ENCODE results near the gene CRAT.

The CRAT gene

DNA sequence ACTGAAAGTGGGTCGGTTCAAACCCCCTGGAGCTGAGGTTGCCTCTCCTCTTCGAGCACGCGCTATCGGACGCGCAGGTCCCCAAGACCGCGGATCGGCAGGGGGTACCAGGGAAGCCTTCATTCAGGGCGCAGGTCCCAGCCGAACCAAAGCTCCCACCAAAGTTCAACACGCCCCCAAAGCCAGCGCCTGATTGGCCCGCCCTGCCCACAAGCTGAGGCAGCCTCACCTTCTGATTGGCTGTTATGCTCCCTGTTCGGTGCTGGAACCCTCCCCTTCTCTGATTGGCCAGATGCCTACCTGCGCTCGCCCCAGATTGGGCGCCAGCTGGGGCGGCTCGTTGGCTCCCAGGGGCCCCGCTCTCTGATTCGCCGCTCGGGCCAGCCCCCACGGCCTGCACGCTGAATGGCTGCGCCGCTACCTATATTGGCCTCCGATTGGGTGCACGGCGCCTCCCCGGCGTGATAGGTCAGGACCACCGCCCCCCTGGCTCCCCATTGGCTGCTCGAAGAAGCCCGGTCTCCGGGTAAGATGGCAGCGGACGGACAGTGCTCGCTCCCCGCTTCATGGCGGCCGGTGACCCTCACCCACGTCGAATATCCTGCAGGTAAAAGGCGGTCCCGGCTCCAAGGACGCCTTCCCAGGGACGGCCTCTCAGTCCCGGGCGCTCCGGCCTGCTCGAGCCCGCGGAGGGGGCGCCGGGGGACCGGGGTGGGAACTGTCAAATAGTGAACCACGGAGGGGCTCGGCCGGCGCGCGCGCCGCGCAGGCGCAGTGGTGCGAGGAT, 29.8 kb downstream of the CRAT start, which contains the start of gene DOLPP1:
Gene DOLPP1, plus strand, starts transcription at position 511 of the 787 bp plus-strand sequence. Its CDS starts 21 bp downstream, at position 532.
- DNase-seq, result peak; percentile 99

DNA sequence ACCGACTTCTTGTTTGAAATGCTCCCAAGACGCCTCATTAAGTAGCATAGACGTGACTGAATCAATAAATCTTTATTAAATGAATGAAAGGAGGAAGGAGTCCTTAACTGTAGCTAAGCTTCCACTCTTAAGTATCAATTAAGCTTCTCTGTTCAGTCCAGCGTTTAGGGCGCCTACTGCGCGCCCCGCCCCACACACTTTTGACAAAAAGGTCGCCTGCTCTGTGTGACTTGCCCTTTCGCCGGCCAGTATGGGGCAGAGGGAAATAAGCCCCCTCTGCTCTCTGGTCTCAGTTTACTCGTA, 30.3 kb downstream of the CRAT start:
- no peak for DNase-seq

DNA sequence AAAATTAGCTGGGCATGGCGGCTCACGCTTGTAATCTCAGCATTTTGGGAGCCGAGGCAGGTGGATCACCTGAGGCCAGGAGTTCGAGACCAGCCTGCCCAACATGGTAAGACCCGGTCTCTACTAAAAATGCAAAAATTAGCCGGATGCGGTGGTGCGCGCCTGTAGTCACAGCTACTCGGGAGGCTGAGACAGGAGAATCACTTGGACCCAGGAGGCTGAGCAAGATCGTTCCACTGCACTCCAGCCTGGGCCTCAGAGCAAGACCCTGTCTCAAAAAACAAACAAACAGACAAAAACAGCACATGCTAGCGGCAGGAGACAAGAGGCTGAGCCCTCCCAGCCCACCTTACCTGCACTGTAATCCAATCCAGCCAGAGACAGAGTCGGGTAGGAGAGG, 30.8 kb downstream of the CRAT start:
- DNase-seq, result no peak

DNA sequence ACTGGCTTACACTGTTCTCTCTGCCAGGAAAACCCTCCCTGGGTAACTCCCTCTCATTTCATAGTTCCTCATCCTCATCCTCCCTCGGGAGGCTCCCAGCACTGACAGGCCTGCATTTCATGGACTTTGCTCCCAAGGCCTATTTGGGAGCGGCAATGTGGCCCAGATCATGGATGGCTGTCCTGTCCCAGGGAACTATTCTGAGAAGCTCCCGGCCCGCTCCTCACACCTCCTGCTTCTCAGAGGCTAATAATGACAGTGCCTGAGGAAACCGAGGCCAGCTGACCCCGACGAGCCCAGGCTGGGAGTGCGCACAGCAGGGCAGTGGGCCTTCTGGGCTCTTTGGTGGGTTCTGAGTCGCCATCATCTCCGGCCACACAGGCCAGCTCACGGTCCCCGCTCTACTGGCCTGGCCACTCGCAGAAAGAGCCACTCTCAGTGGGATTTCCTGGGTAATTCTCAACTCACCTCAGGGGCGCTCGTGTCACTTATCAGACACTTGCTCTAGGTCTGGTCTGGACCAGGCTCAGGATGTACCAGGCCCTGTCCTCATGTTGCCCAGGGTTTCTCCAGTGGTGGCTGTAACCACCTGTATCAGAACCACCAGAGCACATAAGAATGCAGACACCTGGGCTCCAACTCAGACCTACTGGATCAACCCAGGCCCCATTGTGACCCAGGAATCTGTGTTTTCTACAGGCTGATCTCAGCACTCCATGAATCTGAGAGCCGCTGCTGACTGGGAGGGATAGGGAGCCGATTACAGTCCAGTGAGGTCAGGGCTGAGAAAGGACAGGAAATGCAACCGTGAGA, 31.7 kb downstream of the CRAT start:
- DNase-seq, result no peak

DNA sequence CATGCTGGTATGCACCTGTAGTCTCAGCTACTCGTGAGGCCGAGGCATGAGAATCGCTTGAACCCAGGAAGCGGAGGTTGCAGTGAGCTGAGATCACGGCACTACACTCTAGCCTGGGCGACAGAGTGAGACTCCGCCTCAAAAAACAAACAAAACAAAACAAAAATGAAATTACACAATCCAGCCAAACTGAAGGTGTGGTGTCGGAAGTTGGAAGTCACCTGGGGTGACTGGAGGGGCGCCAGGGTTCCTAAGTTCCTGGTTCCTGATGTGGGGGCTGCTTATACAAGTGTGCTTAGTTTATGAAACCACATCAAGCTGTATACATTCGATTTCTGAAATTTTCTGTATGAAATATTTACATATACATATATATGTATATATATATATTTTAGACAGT, 33.4 kb downstream of the CRAT start:
- no peak for DNase-seq

DNA sequence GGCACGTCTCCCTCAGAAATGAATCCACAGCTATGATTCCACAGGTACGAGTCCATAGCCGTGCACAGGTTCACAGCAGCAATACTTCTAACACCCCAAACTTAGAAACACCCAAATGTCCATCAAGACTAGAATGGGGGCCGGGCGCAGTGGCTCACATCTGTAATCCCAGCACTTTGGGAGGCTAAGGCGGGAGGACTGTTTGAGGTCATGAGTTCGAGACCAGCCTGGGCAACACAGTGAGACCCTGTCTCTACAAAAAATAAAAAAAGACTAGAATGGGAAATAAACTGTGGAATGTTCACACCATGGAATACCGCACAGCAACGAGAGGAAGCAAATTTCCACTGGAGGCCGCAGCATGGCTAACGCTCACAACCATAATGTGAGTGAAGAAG, 34.0 kb downstream of the CRAT start:
- DNase-seq, result no peak

DNA sequence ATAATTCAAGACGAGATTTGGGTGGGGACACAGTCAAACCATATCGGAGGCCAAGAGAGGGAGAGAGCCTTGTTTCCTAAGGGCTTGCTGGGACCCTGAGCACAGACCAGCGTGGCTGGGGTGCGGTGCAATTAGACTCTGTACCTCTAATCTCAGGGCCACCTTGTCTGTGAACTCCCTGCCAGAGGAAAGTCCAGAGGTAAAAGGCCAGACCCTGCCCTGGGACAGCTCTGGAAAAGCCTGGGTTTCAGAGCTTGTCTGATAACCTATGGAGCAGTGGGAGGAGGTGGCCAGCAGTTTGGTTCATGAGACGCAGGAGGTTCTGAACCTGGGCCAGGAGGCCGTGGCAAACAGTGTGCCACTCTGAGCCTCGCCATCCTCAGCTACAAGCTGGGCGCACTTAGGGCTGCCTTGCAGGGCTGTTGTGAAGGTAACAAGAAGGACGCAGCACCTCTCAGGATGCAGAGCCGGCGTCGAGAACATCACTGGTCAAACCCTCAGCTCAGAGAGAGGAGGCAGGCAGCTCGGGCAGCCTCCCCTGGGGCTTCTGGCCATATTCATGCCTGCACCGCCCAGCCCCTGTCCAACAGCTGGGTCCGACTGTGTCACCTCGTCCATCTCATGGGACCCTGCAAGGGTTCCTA, 34.5 kb downstream of the CRAT start:
- DNase-seq, result no peak

DNA sequence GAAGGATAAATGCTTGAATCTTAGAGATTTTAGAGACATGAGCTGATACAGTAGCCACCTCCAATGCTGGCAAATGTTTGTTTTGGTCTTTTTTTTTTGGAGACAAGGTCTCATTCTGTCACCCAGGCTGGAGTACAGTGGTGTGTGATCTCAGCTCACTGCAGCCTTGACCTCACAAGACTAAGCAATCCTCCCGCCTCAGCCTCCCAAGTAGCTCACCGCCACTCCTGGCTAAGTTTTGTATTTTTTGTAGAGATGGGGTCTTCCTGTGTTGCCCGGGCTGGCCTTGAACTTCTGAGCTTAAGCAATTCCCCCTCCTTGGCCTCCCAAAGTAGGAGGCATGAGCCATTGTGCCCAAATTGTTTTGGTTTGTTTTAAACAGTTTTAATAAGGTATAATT, 36.5 kb downstream of the CRAT start:
- DNase-seq, result no peak

DNA sequence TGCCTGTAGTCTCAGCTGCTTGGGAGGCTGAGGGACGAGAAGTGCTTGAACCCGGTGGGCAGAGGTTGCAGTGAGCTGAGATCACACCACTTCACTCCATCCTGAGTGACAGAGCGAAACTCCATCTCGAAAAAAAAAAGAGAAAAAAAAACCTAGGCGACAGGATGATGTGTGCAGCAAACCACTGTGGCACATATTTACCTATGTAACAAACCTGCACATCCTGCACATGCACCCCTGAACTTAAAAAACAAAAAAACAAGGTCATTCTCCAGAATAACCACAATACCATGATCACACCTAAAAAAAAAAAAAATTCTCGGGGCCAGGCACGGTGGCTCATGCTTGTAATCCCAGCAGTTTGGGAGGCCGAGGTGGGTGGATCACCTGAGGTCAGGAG, 37.2 kb downstream of the CRAT start:
- DNase-seq, result no peak

DNA sequence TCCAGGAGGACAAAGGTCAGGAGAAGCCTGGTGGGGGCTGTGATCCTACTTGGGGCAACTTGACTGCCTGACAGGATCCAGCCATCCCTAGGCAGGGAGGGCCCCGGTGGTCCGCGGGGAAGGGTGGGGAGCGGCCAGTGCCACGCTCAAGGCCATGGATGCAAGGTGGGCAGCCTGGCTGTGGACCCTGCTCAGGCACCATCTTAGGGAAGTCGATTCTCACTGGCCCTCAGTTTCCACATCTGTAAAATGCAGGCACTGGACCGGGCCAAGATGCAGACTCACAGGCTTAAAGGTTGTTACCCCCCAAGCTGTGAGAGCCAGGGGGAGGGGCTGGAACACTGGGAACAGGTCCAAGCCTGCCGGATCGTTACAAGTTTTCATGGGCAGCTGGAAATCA, 38.4 kb downstream of the CRAT start:
- DNase-seq, result no peak

DNA sequence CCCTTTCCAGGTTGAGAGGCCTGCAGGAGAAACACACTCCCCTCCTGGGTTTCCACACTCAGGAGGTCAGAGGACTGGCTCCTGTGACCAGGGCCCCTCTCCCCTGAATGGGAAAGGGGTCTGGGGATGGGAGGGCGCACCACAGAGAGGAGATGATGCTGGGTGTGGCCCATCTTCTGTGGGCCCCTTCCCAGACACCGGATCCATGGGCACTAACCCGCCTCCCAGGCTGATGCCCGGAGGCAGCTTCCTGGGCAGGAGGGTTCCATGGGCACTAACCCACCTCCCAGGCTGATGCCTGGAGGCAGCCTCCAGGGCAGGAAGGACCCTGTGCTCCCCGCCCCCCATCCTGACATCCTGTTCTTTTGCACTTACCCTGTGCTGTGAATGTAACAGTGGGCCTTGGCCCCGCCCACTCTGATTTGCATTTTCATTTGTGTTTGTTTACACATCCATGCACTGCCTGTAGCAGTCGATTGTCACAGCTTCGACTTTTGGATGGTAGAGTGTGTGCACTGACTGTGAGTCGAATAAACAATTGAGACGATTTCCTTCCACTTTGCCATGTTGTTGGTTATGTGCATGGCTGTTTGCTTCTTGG, 39.0 kb downstream of the CRAT start:
- DNase-seq, result no peak

DNA sequence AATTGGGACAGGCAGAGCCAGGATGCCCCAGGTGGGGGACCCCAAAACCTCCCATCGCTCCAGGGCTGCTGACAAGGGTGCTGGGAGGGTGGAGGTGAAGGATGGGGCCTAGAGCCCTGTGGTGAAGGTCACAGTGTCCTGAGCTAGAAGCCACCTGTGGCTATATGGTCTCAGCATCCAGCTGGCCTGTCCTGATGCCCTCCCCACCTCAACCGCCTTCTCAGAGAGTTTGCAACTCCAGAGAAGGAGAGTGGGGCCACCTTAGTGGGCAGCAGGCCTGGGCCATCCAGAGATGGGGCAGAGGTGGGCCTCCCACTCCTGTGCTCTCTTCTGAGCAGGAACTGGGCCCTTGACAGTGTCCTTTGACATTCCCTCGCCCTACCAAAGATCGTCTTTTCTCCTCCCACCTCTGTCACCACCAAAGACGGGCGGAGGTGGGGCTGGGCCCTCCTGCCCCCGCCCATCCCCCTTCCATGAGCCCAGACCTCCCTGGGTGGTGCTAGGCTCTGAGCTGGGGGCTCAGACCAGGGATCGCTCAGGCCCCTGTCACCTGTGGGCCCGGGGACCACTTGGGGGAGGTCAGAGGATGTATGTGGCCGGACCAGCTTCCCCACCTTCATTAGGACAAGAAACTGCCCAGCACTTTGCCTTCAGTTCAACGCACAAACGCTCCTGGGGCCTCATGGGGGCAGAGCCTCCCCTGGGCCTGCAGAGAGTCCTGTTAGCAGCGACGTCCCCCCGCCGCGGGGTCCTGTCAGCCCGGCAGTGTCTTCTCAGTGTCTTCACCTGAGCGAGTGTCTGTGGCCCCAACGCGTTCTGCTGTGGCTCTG, 39.7 kb downstream of the CRAT start:
- no peak for DNase-seq

DNA sequence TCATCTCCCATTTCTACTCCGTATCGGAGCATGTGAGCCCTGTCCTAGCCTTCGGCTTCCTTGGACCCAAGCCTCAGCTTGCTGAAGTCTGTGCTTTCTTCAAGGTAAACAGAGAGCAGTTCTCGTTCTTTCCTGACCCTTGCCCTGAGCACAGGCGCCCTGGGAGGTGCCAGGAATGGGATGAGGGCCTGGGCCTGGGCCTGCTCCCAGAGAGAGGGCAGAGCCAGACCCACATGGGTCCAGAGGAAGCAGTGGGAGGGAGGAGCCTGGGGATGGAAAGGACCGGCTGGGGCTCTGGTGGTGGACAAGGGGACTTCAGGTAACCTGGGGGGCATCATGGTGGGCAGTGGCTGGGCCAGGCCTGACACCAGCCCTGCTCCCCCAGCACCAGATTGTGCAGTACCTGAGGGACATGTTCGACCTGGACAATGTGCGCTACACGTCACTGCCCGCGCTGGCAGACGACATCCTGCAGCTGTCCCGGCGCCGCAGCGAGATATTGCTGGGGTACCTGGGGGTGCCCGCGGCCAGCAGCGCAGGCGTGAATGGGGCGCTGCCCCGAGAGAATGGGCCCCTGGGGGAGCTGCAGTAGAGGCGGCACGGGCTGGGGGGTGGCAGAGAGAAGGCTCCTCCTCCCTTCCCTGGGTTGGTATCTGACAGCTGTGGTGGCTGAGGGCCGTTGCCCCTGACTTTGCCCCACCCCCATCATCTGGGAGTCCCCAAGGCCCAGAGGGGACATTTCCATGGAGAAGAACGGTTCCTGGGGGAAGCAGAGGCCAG, 40.5 kb downstream of the CRAT start:
- DNase-seq, result no peak

DNA sequence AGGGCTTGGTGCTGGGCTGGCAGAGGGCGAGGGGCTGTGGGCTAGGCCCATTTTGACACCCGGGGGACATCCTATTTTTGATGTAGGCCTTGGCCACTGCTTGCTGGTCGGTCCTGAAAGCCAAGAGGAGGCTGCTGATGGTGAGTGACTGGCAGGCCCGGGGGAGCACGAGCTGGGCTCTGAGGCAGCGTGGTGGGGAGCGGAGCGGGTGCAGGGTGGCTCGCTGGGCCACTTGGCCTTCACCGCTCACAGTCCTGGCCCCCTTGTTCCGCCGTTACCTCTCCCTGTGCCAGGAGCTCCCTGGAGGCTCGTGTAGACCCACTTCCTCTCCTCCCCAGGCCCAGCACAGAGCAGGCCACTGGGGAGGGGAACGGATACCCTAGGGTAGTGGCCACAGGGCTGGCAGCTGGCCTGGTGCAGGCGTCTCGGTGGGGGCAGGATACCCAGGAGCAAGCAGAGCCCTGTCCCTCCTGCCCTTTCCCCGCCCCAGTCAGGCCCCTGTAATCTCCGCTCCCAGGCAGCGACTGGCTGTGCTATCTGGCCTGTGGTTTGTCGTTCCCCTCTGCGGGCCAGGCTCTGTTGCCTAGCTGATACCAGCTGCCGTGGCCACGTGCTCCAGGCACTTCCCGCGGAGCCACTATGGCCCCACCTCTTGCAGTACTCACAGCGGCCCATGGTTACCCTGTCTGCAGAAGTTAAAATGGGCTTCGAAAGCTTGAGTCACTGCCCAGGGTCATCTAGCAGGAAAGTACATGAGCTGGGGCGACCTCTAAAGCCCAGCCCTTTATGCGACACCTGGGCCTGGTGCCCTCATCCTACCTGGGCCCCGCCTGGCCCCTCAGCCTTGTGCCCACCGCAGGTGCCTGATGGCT, 41.4 kb downstream of the CRAT start:
- DNase-seq, result peak; percentile 58

DNA sequence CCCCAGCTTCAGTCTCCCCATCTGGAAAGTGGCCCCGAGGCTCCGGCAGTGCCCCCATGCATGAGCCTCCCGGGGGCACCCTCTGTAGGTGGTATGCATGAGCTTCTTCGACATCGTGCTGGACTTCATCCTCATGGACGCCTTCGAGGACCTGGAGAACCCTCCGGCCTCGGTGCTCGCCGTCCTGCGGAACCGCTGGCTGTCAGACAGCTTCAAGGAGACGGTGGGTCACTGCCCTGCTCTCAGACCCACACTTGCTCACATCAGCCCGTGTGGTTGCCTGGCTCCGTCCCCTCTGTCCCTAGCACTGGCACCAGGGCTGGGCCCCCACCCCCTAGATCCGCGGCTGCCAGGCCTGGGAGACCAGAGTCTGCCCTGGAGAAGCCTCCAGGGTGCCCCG, 42.5 kb downstream of the CRAT start:
- no peak for DNase-seq

DNA sequence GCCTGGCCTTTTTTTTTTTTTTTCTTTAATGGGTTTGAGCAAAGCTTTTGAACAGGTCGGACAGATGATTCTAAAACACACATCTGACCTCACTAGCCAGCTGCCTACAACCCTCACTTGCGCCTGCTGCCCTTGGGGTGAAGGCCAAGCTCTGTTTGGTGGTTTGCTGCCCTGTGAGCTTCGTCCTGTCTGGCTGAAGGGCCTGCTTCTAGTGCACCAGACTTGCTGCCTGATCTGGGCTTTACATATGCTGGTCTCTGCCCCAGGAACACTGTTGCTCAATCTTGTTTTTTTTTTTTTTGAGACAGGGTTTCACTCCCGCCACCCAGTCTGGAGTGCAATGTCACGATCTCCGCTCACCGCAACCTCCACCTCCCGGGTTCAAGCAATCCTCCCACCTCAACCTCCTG, 46.1 kb downstream of the CRAT start:
- no peak for DNase-seq

DNA sequence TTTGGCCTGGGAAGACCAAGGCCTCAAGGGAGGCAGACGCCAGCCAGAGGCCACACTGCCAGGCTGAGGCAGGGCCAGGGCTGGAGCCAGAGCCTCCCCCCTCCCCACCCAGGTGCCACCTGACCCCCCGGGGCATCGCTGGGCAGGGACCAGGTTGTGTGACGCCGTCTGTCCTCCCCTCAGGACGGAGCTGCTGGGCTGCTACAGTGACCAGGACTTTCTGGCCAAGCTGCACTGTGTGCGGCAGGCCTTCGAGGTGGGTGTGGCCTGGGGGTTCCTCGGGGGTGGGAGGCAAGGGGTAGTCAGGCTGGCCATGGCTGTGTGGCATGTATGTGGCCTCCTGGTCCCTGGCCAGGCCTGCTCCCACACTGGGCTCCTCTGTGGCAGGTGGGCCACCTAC, 47.5 kb downstream of the CRAT start:
- DNase-seq, result no peak

DNA sequence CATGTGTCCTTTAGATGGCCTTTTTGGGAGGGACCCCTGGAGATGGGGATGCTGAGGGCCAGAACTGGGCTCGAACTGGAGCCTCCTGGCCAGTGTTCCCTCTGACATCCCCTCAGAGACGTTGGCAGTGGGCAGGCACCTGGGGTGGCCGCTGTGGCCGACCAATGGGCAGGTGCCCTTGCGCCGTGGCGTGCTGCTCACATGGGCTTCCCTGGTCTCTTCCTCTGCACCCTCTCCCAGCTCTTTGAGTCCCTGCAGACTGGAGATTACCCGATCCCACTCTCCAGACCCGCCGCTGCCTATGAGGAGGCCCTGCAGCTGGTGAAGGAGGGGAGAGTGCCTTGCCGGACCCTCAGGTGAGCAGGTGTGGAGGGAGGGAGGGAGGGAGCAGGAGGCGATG, 49.6 kb downstream of the CRAT start:
- no peak for DNase-seq

DNA sequence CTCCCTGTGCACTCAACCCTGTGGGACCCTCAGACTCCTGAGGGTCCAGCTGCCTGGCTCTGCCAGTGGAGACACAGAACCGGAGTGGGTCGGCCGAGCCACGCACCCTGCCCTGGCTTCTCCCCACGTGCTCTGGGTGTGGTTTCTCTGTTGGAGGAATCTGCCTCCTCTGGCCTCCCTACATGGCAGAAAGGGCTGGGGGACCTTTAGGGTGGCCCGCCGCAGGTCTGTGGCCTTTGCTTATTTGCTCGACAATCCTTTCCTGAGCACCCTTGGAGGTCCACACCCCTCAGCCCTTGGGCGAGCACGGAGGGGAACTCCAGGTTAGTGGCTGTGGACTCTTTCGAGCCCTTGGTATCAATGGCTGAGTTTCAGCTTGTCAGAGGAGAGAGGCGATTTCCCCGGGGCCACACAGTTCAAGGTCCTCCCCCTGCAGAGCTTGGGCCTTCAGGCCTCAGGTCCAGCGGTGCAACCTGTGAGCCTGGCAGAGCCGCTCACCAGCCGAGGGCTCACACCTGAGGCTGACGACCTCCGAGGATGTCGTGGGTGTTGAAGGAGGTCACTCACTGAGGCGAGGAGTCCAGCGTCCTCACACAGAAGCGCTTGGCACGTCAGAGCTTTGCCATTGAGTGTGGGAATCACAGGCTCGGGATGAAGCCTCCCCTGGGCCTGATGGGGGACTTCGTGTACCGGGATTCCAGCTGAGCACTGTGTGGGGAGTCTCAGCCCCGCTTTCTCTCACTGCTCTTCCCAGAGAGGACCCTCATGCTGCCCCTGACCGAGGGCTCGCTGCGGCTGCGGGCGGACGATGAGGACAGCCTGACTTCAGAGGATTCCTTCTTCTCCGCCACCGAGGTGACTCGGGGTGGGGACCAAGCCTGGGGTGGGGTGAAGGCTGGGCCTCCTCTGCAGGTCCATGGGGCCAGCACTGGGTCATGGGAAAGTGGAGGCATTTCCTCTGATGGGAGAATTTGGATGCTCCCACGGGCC, 50.5 kb downstream of the CRAT start:
- DNase-seq, result no peak

All from activated naive CD4-positive, alpha-beta T cell treated with anti-CD3 and anti-CD28 coated beads, Interleukin-2, amount 50 U/mL, for 16 hours (primary cell).